A549 (cell line): ENCODE results near the gene OTUD3. TPM values are rescaled to one million over a fixed set of nuclear protein-coding genes. Genes with fewer than 3 reads are reported as not detected.

ENCODE experiments used
- ATAC-seq, 2 experiments: fragments of 200-7000 bp in 1 of 2; fragments of >200 bp in 1 of 2; cut with Nextera tagmentation in 1 of 2; cut with Tn5 transposase in 1 of 2; 3 replicates each; pipeline versions ENCODE4 v1.8.0 to v1.9.1; 2018 to 2020; ENCODE audit warnings: mild to moderate bottlenecking in 1 of 2, moderate library complexity in 1 of 2
- CTCF ChIA-PET: fragments of 300-600 bp; sonication (Branson Sonifier 250); formaldehyde crosslinking; extraction: SDS; loops from one replicate; lab custom pipeline; 2021; ENCODE audit warnings: antibody characterized with exemption, inconsistent platforms; lab: Yijun Ruan, JAX
- POLR2A ChIA-PET: fragments of 350-600 bp; formaldehyde crosslinking; extraction: SDS; loops from one replicate; lab custom pipeline; 2021; ENCODE audit warnings: antibody characterized with exemption, inconsistent platforms; lab: Yijun Ruan, JAX
- DNase-seq, 2 experiments: peaks; one replicate each; pipeline versions ENCODE4 v3.0.0 to v3.0.0-alpha.2; 2011 to 2016; ENCODE audit warnings: low read depth in 1 of 2, low spot score in 1 of 2
- FAIRE-seq: peaks from 2 replicates; lab custom pipeline; 2011; peaks lifted over from hg19 to GRCh38; lab: Jason Lieb, UNC
- H3K27ac ChIP-seq, 2 experiments: fragments of >200 bp; sonication (Bioruptor Twin); formaldehyde crosslinking; 3 replicates each; pipeline ENCODE4 v1.5.1; 2016 to 2017
- H3K4me1 ChIP-seq: fragments of >200 bp; sonication (Bioruptor Twin); formaldehyde crosslinking; 3 replicates; pipeline ENCODE4 v1.6.1; 2016
- H3K4me2 ChIP-seq: fragments of >200 bp; sonication (Bioruptor Twin); formaldehyde crosslinking; 3 replicates; pipeline ENCODE4 v1.6.1; 2016
- H3K4me3 ChIP-seq: fragments of >200 bp; sonication (Bioruptor Twin); formaldehyde crosslinking; 3 replicates; pipeline ENCODE4 v1.5.1; 2016
- H3K9me3 ChIP-seq: fragments of >200 bp; sonication (Bioruptor Twin); formaldehyde crosslinking; 3 replicates; pipeline ENCODE4 v1.6.1; 2016
- BHLHE40 ChIP-seq: IDR thresholded peaks from 2 replicates; pipeline ENCODE4 v1.6.1; 2012; ENCODE audit warnings: low read depth, low read length, inconsistent platforms
- CBX8 ChIP-seq: fragments of 200-600 bp; sonication (generic); IDR thresholded peaks from 2 replicates; pipeline ENCODE4 v1.6.1; 2016
- CEBPB ChIP-seq, 2 experiments: fragments of >200 bp in 1 of 2; sonication (Bioruptor Twin) in 1 of 2; formaldehyde crosslinking in 1 of 2; IDR thresholded peaks; 2 replicates each; pipeline ENCODE4 v1.6.1; 2012 to 2016
- CTCF ChIP-seq: fragments of >200 bp; sonication (Bioruptor Twin); formaldehyde crosslinking; IDR thresholded peaks from 3 replicates; pipeline ENCODE4 v1.5.1; 2016
- ELK1 ChIP-seq: fragments of 150-350 bp; IDR thresholded peaks from 2 replicates; pipeline ENCODE4 v1.6.1; 2014; ENCODE audit warnings: low read depth, mild to moderate bottlenecking, low read length
- EP300 ChIP-seq, 2 experiments: fragments of >200 bp; sonication (Bioruptor Twin); formaldehyde crosslinking; IDR thresholded peaks; 2 replicates in 1 of 2; 3 replicates in 1 of 2; pipeline ENCODE4 v1.6.1; 2016 to 2017
- ESRRA ChIP-seq: fragments of 150-350 bp; IDR thresholded peaks from 2 replicates; pipeline ENCODE4 v1.6.1; 2014; ENCODE audit warnings: mild to moderate bottlenecking, low read length, borderline replicate concordance
- HDAC2 ChIP-seq: fragments of 200-600 bp; sonication (generic); IDR thresholded peaks from 2 replicates; pipeline ENCODE4 v1.6.1; 2016
- HOXA7 ChIP-seq: fragments of 250-450 bp; sonication (Bioruptor Pico); IDR thresholded peaks from 2 replicates; pipeline ENCODE4 v1.5.0; 2020; ENCODE audit warnings: mild to moderate bottlenecking, moderate library complexity
- JUN ChIP-seq, 2 experiments: fragments of >200 bp; sonication (Bioruptor Twin); formaldehyde crosslinking; IDR thresholded peaks; 2 replicates in 1 of 2; 3 replicates in 1 of 2; pipeline ENCODE4 v1.6.1; 2016 to 2017
- JUNB ChIP-seq: fragments of >200 bp; sonication (Bioruptor Twin); formaldehyde crosslinking; IDR thresholded peaks from 2 replicates; pipeline ENCODE4 v1.6.1; 2016
- MAFK ChIP-seq: fragments of 450-650 bp; IDR thresholded peaks from 2 replicates; pipeline ENCODE4 v1.6.1; 2014; ENCODE audit not compliant: partially characterized antibody
- MAZ ChIP-seq: fragments of 150-350 bp; IDR thresholded peaks from 2 replicates; pipeline ENCODE4 v1.6.1; 2014; ENCODE audit warnings: antibody characterized with exemption, low read depth, low read length, borderline replicate concordance
- MYC ChIP-seq: IDR thresholded peaks from 2 replicates; pipeline ENCODE4 v1.6.1; 2012; ENCODE audit warnings: mild to moderate bottlenecking, inconsistent platforms, low read length, improper control_type of control experiment, borderline replicate concordance
- NFE2L2 ChIP-seq: fragments of 150-350 bp; conservative IDR thresholded peaks from 2 replicates; pipeline ENCODE4 v1.6.1; 2014; ENCODE audit warnings: low read length
- NPAS2 ChIP-seq: fragments of 250-450 bp; sonication (Bioruptor Pico); IDR thresholded peaks from 2 replicates; pipeline ENCODE4 v1.8.0; 2022; ENCODE audit warnings: mild to moderate bottlenecking, moderate library complexity, borderline replicate concordance
- POLR2AphosphoS2 ChIP-seq: conservative IDR thresholded peaks from 2 replicates; pipeline ENCODE4 v1.6.1; 2012; ENCODE audit warnings: low read length, improper control_type of control experiment, inconsistent platforms
- RFX5 ChIP-seq: fragments of 450-650 bp; IDR thresholded peaks from 2 replicates; pipeline ENCODE4 v1.7.1; 2014; ENCODE audit warnings: antibody characterized with exemption, mild to moderate bottlenecking, moderate library complexity
- SMC3 ChIP-seq: fragments of >200 bp; sonication (Bioruptor Twin); formaldehyde crosslinking; IDR thresholded peaks from 3 replicates; pipeline ENCODE4 v1.6.1; 2018; ENCODE audit warnings: inconsistent platforms
- SREBF2 ChIP-seq: fragments of 450-650 bp; IDR thresholded peaks from 2 replicates; pipeline ENCODE4 v1.6.1; 2014; ENCODE audit warnings: mild to moderate bottlenecking, moderate library complexity
- TFCP2L1 ChIP-seq: fragments of 250-450 bp; sonication (Bioruptor Pico); IDR thresholded peaks from 2 replicates; pipeline ENCODE4 v1.5.0; 2021; ENCODE audit warnings: mild to moderate bottlenecking
- ZC3H11A ChIP-seq: fragments of 450-650 bp; IDR thresholded peaks from 2 replicates; pipeline ENCODE4 v1.6.1; 2014; ENCODE audit warnings: antibody characterized with exemption, mild to moderate bottlenecking
- ZFP36 ChIP-seq: fragments of 450-650 bp; IDR thresholded peaks from 2 replicates; pipeline ENCODE4 v1.6.1; 2014; ENCODE audit warnings: borderline replicate concordance; ENCODE audit not compliant: partially characterized antibody
- ZSCAN20 ChIP-seq: fragments of 250-450 bp; sonication (Bioruptor Pico); IDR thresholded peaks from 2 replicates; pipeline ENCODE4 v1.8.0; 2022; ENCODE audit warnings: mild to moderate bottlenecking, moderate library complexity
- WGBS: methylation state at CpG from one replicate; pipeline ENCODE4 v1.1.6; 2017; ENCODE audit errors: missing lambda C conversion rate; 5-methylcytosine and 5-hydroxymethylcytosine counted together
- polyA plus RNA-seq, 4 experiments: library from polyadenylated mRNA; depleted of rRNA in 3 of 4; stranded (reverse); fragments of >200 nt; fragmentation: RNase III in 1 of 4; extraction: RNeasy Plus Mini Kit Qiagen cat#74134 plus additional on column Dnase treatment in 1 of 4; gene quantifications; 2 replicates in 3 of 4; 3 replicates in 1 of 4; pipeline ENCODE4 v1.2.3, GENCODE V29; 2011 to 2017
- TF ChIP-seq, protein P1 (sequence below): fragments of >200 bp; sonication (Bioruptor Twin); formaldehyde crosslinking; IDR thresholded peaks from 3 replicates; pipeline ENCODE4 v1.6.1; 2016
- TF ChIP-seq, protein P2 (sequence below): fragments of 250-450 bp; sonication (Bioruptor Pico); IDR thresholded peaks from 2 replicates; pipeline ENCODE4 v1.5.0; 2021; ENCODE audit warnings: mild to moderate bottlenecking, moderate library complexity, borderline replicate concordance
- TF ChIP-seq, protein P3 (sequence below): fragments of >200 bp; sonication (Bioruptor Twin); formaldehyde crosslinking; IDR thresholded peaks from 2 replicates; pipeline ENCODE4 v1.6.1; 2016
- TF ChIP-seq, protein P4 (sequence below): fragments of 200-600 bp; sonication (generic); IDR thresholded peaks from 2 replicates; pipeline ENCODE4 v1.6.1; 2016; ENCODE audit warnings: antibody characterized with exemption, mild to moderate bottlenecking, moderate library complexity

Gene OTUD3
- polyA plus RNA-seq, 2 of the 4 experiments (the other 2 are of a cell fraction): 3.5 to 4.9 TPM

- no peak for ATAC-seq
- 0 out of 3 replicates have a peak, but pooled peaks cover 4% of the 10 kb centered on the region for H3K4me1 ChIP-seq
Observed at GRCh38 chr1:19862944-19863343, 19.3 kb upstream of the OTUD3 start.

GRCh38 chr1:19864570-19865160 lies 17.5 kb upstream of the OTUD3 start:
- 61% methylated on average over 1 of the region's 1 CpG for WGBS
- no peak for ATAC-seq
- Histone ChIP-seq H3K4me2 (no peak overlapping the region), H3K4me1 (0 out of 3 replicates have a peak, but pooled peaks cover 4% of the 10 kb centered on the region), H3K27ac (no peak overlapping the region), H3K9me3 (peaks cover 8% of the 10 kb centered on the region), H3K4me3 (no peak overlapping the region)
- no peak for FAIRE-seq
- no peak for DNase-seq
- POLR2A ChIA-PET: no interaction called here
- CTCF ChIA-PET: no interaction called here
- TF ChIP-seq EP300 (IDR thresholded peaks at IDR 0.05): no peak
- no peak for TF ChIP-seq POLR2AphosphoS2
- no peak for TF ChIP-seq TFCP2L1 (CRISPR knock-in tag)
- TF ChIP-seq MAZ: no peak
- TF ChIP-seq CBX8: no peak
- TF ChIP-seq MYC: no peak
- TF ChIP-seq, protein P1, sequence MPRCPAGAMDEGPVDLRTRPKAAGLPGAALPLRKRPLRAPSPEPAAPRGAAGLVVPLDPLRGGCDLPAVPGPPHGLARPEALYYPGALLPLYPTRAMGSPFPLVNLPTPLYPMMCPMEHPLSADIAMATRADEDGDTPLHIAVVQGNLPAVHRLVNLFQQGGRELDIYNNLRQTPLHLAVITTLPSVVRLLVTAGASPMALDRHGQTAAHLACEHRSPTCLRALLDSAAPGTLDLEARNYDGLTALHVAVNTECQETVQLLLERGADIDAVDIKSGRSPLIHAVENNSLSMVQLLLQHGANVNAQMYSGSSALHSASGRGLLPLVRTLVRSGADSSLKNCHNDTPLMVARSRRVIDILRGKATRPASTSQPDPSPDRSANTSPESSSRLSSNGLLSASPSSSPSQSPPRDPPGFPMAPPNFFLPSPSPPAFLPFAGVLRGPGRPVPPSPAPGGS: no peak
- no peak for TF ChIP-seq HOXA7 (CRISPR knock-in tag)
- TF ChIP-seq MAFK: no peak
- TF ChIP-seq, protein P2, sequence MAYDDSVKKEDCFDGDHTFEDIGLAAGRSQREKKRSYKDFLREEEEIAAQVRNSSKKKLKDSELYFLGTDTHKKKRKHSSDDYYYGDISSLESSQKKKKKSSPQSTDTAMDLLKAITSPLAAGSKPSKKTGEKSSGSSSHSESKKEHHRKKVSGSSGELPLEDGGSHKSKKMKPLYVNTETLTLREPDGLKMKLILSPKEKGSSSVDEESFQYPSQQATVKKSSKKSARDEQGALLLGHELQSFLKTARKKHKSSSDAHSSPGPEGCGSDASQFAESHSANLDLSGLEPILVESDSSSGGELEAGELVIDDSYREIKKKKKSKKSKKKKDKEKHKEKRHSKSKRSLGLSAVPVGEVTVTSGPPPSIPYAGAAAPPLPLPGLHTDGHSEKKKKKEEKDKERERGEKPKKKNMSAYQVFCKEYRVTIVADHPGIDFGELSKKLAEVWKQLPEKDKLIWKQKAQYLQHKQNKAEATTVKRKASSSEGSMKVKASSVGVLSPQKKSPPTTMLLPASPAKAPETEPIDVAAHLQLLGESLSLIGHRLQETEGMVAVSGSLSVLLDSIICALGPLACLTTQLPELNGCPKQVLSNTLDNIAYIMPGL (CRISPR knock-in tag): no peak
- TF ChIP-seq NPAS2: no peak

More at GRCh38 chr1:19862944-19863343, 19.3 kb upstream of the OTUD3 start:
- DNase-seq (no peak), FAIRE-seq (no peak)
- TF ChIP-seq MAFK: no peak
- no peak for TF ChIP-seq CTCF
- TF ChIP-seq SREBF2: no peak
- TF ChIP-seq NFE2L2: no peak
- no peak for TF ChIP-seq SMC3
- TF ChIP-seq HDAC2: no peak
- TF ChIP-seq, protein P3, sequence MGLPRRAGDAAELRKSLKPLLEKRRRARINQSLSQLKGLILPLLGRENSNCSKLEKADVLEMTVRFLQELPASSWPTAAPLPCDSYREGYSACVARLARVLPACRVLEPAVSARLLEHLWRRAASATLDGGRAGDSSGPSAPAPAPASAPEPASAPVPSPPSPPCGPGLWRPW: no peak
- TF ChIP-seq, protein P4, sequence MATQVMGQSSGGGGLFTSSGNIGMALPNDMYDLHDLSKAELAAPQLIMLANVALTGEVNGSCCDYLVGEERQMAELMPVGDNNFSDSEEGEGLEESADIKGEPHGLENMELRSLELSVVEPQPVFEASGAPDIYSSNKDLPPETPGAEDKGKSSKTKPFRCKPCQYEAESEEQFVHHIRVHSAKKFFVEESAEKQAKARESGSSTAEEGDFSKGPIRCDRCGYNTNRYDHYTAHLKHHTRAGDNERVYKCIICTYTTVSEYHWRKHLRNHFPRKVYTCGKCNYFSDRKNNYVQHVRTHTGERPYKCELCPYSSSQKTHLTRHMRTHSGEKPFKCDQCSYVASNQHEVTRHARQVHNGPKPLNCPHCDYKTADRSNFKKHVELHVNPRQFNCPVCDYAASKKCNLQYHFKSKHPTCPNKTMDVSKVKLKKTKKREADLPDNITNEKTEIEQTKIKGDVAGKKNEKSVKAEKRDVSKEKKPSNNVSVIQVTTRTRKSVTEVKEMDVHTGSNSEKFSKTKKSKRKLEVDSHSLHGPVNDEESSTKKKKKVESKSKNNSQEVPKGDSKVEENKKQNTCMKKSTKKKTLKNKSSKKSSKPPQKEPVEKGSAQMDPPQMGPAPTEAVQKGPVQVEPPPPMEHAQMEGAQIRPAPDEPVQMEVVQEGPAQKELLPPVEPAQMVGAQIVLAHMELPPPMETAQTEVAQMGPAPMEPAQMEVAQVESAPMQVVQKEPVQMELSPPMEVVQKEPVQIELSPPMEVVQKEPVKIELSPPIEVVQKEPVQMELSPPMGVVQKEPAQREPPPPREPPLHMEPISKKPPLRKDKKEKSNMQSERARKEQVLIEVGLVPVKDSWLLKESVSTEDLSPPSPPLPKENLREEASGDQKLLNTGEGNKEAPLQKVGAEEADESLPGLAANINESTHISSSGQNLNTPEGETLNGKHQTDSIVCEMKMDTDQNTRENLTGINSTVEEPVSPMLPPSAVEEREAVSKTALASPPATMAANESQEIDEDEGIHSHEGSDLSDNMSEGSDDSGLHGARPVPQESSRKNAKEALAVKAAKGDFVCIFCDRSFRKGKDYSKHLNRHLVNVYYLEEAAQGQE: no peak
- TF ChIP-seq BHLHE40: no peak
- no peak for TF ChIP-seq EP300 (IDR thresholded peaks at IDR 0.05)
- TF ChIP-seq CEBPB (IDR thresholded peaks at IDR 0.05): no peak
- TF ChIP-seq RFX5: no peak
- TF ChIP-seq ZSCAN20 (CRISPR knock-in tag): no peak
- no peak for TF ChIP-seq JUNB
- no peak for TF ChIP-seq ESRRA
- TF ChIP-seq ELK1: no peak
- TF ChIP-seq JUN (IDR thresholded peaks at IDR 0.05): no peak
- no peak for TF ChIP-seq ZC3H11A
- no peak for TF ChIP-seq ZFP36
- ChIA-PET POLR2A (no interaction called here), CTCF (no interaction called here)
- H3K27ac ChIP-seq: no peak overlapping the region
- no peak overlapping the region for H3K4me3 ChIP-seq
- 49% methylated on average over 3 of the region's 3 CpGs for WGBS
- H3K4me2 ChIP-seq: no peak overlapping the region
- H3K9me3 ChIP-seq: peaks cover 8% of the 10 kb centered on the region
